ENCODE results near the gene CLK4.

DNA sequence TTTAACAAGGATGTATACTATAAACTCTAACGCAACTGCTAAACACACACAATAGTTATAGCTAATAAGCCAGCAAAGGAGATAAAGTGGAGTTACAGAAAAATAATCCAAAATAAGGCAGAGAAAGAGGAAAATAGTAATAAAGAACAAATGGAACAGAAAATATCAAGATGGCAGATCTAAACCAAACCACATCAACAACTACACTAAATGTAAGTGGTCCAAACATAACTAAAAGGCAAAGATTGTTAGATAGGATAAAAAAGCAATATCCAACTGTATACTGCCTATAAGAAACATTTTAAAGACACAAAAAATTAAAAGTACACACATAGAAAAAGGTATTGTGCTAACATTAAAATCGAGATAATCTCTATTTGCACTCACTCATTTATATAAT lies 31.1 kb downstream of the CLK4 start:
- TF ChIP-seq EP300 (IDR thresholded peaks at IDR 0.05) (no peak), POLR2A (IDR thresholded peaks at IDR 0.05) (no peak)
- TF ChIP-seq, protein P1, sequence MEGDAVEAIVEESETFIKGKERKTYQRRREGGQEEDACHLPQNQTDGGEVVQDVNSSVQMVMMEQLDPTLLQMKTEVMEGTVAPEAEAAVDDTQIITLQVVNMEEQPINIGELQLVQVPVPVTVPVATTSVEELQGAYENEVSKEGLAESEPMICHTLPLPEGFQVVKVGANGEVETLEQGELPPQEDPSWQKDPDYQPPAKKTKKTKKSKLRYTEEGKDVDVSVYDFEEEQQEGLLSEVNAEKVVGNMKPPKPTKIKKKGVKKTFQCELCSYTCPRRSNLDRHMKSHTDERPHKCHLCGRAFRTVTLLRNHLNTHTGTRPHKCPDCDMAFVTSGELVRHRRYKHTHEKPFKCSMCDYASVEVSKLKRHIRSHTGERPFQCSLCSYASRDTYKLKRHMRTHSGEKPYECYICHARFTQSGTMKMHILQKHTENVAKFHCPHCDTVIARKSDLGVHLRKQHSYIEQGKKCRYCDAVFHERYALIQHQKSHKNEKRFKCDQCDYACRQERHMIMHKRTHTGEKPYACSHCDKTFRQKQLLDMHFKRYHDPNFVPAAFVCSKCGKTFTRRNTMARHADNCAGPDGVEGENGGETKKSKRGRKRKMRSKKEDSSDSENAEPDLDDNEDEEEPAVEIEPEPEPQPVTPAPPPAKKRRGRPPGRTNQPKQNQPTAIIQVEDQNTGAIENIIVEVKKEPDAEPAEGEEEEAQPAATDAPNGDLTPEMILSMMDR (IDR thresholded peaks at IDR 0.05) = no peak
